ENCODE results near the gene ANKRD36.
"Not testable (repeated sequence)": the region's sequence is repeated elsewhere in the genome, so short reads cannot be mapped to it uniquely, and the experiment has no call there.

DNA sequence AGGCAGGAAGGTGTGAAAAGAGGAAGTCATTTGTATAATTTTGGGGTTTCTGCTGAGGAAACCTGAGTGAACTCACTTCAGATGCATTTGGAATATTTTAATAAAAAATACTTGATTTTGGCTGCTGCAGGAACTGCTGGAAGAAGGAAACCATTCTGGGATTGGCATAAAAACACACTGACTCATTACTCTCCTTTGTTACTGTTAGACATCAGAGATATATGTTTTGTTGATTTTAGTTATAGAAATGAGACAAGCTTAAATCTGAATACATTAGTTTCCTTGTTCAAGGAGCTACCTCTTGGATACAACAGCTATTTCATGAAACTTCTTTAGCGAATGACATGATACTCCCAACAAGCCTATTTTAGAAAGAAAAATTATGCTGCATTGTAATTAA, 84.3 kb downstream of the ANKRD36 start:
- TF ChIP-seq POLR2A (IDR thresholded peaks at IDR 0.05); POLR2AphosphoS5 (IDR thresholded peaks at IDR 0.05; ENCODE audit: insufficient read depth in 1 of 2, low read depth in 1 of 2): not testable (repeated sequence)
- TF ChIP-seq, protein P1, sequence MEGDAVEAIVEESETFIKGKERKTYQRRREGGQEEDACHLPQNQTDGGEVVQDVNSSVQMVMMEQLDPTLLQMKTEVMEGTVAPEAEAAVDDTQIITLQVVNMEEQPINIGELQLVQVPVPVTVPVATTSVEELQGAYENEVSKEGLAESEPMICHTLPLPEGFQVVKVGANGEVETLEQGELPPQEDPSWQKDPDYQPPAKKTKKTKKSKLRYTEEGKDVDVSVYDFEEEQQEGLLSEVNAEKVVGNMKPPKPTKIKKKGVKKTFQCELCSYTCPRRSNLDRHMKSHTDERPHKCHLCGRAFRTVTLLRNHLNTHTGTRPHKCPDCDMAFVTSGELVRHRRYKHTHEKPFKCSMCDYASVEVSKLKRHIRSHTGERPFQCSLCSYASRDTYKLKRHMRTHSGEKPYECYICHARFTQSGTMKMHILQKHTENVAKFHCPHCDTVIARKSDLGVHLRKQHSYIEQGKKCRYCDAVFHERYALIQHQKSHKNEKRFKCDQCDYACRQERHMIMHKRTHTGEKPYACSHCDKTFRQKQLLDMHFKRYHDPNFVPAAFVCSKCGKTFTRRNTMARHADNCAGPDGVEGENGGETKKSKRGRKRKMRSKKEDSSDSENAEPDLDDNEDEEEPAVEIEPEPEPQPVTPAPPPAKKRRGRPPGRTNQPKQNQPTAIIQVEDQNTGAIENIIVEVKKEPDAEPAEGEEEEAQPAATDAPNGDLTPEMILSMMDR (IDR thresholded peaks at IDR 0.05), result not testable (repeated sequence)
